Measurements from ENCODE around the gene IGF2. TPM values are rescaled to one million over a fixed set of nuclear protein-coding genes. Genes with fewer than 3 reads are reported as not detected.

The IGF2 gene
- total and polyA plus RNA-seq, 2 donors (not counting 1 experiment from before 2014, with no cell fraction given) = not detected

- Histone ChIP-seq H3K27me3 (replicated peaks in 1 of 4; ENCODE audit: control extremely low read depth in 1 of 4, control insufficient read depth in 3 of 4, insufficient read depth in 4 of 4, low read length in 3 of 4) (peaks cover 0 to 62% (median 19%) of the 10 kb centered on the region in 4 experiments), H3K79me2 (ENCODE audit: control insufficient read depth, insufficient read depth, low read length) (no peaks in the 10 kb centered on the region), H3K36me3 (replicated peaks in 1 of 2; ENCODE audit: control extremely low read depth in 1 of 2, control insufficient read depth in 1 of 2, extremely low read depth in 1 of 2, insufficient read depth in 2 of 2, low read length in 1 of 2) (no peaks in the 10 kb centered on the region), H3K4me1 (ENCODE audit: control insufficient read depth in 2 of 2, insufficient read depth in 2 of 2, low read length in 2 of 2) (peaks cover 15 to 23% of the 10 kb centered on the region in 2 donors), H3K9me3 (ENCODE audit: control extremely low read depth in 1 of 3, control insufficient read depth in 2 of 3, insufficient read depth in 1 of 3, low read length in 2 of 3) (peaks cover 0 to 6% (median 0%) of the 10 kb centered on the region in 3 donors), H2AFZ (ENCODE audit: insufficient read depth, low read depth, low read length, poor library complexity, severe bottlenecking) (no peak overlapping the region), H3K9ac (ENCODE audit: low read length) (no peak overlapping the region), H3K4me2 (replicated peaks; ENCODE audit: low read depth, low read length, poor library complexity, severe bottlenecking) (no peak overlapping the region), H4K20me1 (ENCODE audit: control insufficient read depth, insufficient read depth, low read length, poor library complexity, severe bottlenecking) (no peaks in the 10 kb centered on the region), H3K4me3 (ENCODE audit: control extremely low read depth in 1 of 5, extremely low read depth in 1 of 5, insufficient read depth in 1 of 5, low read depth in 2 of 5, low read length in 4 of 5) (no peak overlapping the region), H3K27ac (ENCODE audit: low read length in 2 of 2) (no peak overlapping the region)
- Mint-ChIP-seq H3K4me3 (peak overlapping the region; percentile 49), H3K27ac (no peak overlapping the region), H3K9me3 (ENCODE audit: insufficient read depth) (peaks cover 2% of the 10 kb centered on the region), H3K27me3 (peaks cover 33% of the 10 kb centered on the region), H3K4me1 (peaks cover 14% of the 10 kb centered on the region)
- intact Hi-C loops (cut with micrococcal nuclease) = no loop called here
- no peak for TF ChIP-seq EZH2 (IDR thresholded peaks at IDR 0.05; ENCODE audit: borderline replicate concordance, insufficient read depth, low read depth, low read length, poor library complexity, severe bottlenecking)
- CTCF ChIA-PET = interaction anchor here (1.1 to 1.4 kb wide), 2 partner anchors 15 to 16 kb away, joined by 4 to 8 read pairs; no protein-coding TSS in a partner anchor
- ATAC-seq (ENCODE audit: low read depth) (no peak), DNase-seq (no peak)
- 38% methylated on average over 21 of the region's 24 CpGs for WGBS (ENCODE audit: insufficient coverage)
- POLR2A ChIA-PET = no interaction called here
Observed at GRCh38 chr11:2136209-2136951, 2.8 kb downstream of the IGF2 start.

GRCh38 chr11:2135648-2136201 is 3.5 kb downstream of the IGF2 start:
- Histone ChIP-seq H3K36me3 (replicated peaks in 1 of 2; ENCODE audit: control extremely low read depth in 1 of 2, control insufficient read depth in 1 of 2, extremely low read depth in 1 of 2, insufficient read depth in 2 of 2, low read length in 1 of 2) (no peaks in the 10 kb centered on the region), H3K4me2 (replicated peaks; ENCODE audit: low read depth, low read length, poor library complexity, severe bottlenecking) (no peak overlapping the region), H3K4me3 (ENCODE audit: control extremely low read depth in 1 of 5, extremely low read depth in 1 of 5, insufficient read depth in 1 of 5, low read depth in 2 of 5, low read length in 4 of 5) (no peak overlapping the region), H3K79me2 (ENCODE audit: control insufficient read depth, insufficient read depth, low read length) (no peaks in the 10 kb centered on the region), H3K9me3 (ENCODE audit: control extremely low read depth in 1 of 3, control insufficient read depth in 2 of 3, insufficient read depth in 1 of 3, low read length in 2 of 3) (peaks cover 0 to 3% (median 0%) of the 10 kb centered on the region in 3 donors), H3K27me3 (replicated peaks in 1 of 4; ENCODE audit: control extremely low read depth in 1 of 4, control insufficient read depth in 3 of 4, insufficient read depth in 4 of 4, low read length in 3 of 4) (peaks cover 0 to 56% (median 14%) of the 10 kb centered on the region in 4 experiments), H4K20me1 (ENCODE audit: control insufficient read depth, insufficient read depth, low read length, poor library complexity, severe bottlenecking) (no peaks in the 10 kb centered on the region), H3K4me1 (ENCODE audit: control insufficient read depth in 2 of 2, insufficient read depth in 2 of 2, low read length in 2 of 2) (peaks cover 15 to 21% of the 10 kb centered on the region in 2 donors), H3K27ac (ENCODE audit: low read length in 2 of 2) (no peak overlapping the region), H2AFZ (ENCODE audit: insufficient read depth, low read depth, low read length, poor library complexity, severe bottlenecking) (no peak overlapping the region), H3K9ac (ENCODE audit: low read length) (no peak overlapping the region)
- ChIA-PET POLR2A (no interaction called here), CTCF (interaction anchor here (1.4 kb wide), 1 partner anchor 15 kb away, joined by 4 read pairs; no protein-coding TSS in a partner anchor)
- WGBS (ENCODE audit: insufficient coverage) = 94% methylated on average over 14 of the region's 14 CpGs
- H3K4me1 Mint-ChIP-seq = peaks cover 14% of the 10 kb centered on the region
- TF ChIP-seq EZH2 (IDR thresholded peaks at IDR 0.05; ENCODE audit: borderline replicate concordance, insufficient read depth, low read depth, low read length, poor library complexity, severe bottlenecking) (no peak), CTCF (IDR thresholded peaks at IDR 0.05) (no peak)
- intact Hi-C loops (cut with micrococcal nuclease) = no loop called here
- peaks cover 4% of the 10 kb centered on the region for H3K9me3 Mint-ChIP-seq (ENCODE audit: insufficient read depth)
- H3K27ac Mint-ChIP-seq = no peak overlapping the region
- DNase-seq (no peak), ATAC-seq (ENCODE audit: low read depth) (no peak)
- H3K27me3 Mint-ChIP-seq = peaks cover 30% of the 10 kb centered on the region
- H3K4me3 Mint-ChIP-seq = peak overlapping the region; percentile 49

All from B cell (primary cell).